Lower leg skin (tissue), 4 donors: ENCODE data around the gene NPTX2. TPM values are rescaled to one million over a fixed set of nuclear protein-coding genes. Genes with fewer than 3 reads are reported as not detected.

Experiments
- DNase-seq, 2 donors: peaks; one replicate each; pipeline ENCODE4 v3.0.0-alpha.2; 2019; ENCODE audit warnings: low spot score in 2 of 2
- H3K4me3 ChIP-seq: fragments of 200-600 bp; sonication (generic); 2 replicates; pipeline ENCODE4 v1.5.1; 2017; ENCODE audit warnings: mild to moderate bottlenecking, low read depth; ENCODE audit not compliant: poor library complexity, severe bottlenecking
- POLR2A ChIP-seq, 2 donors: fragments of 450-650 bp; IDR thresholded peaks; one replicate each; pipeline ENCODE4 v1.6.1; 2016 to 2017; ENCODE audit warnings: antibody characterized with exemption in 2 of 2, mild to moderate bottlenecking in 1 of 2, moderate library complexity in 1 of 2
- WGBS, 2 donors: methylation state at CpG; one replicate each; pipeline ENCODE4 v1.1.5; 2018; 5-methylcytosine and 5-hydroxymethylcytosine counted together
- intact Hi-C: fragments of 100-400 bp; cut with DNase I; formaldehyde crosslinking; loops from one replicate; pipeline ENCODE4 v1.15.0; 2023; ENCODE audit warnings: low total_unique reads
- total RNA-seq, 4 donors: library from RNA; depleted of rRNA; stranded (reverse); fragments of >200 nt; gene quantifications; one replicate each; pipeline ENCODE4 v1.1.0, GENCODE V29; 2016
- TF ChIP-seq, protein P1 (sequence below), 3 donors: fragments of 450-650 bp; IDR thresholded peaks; one replicate each; pipeline ENCODE4 v1.5.1; 2016; ENCODE audit warnings: antibody characterized with exemption in 3 of 3, mild to moderate bottlenecking in 3 of 3, moderate library complexity in 2 of 3

NPTX2 gene
- total RNA-seq, 4 donors from 2014 or later, result 4.2 to 17.6 (median 10.2) TPM

DNA sequence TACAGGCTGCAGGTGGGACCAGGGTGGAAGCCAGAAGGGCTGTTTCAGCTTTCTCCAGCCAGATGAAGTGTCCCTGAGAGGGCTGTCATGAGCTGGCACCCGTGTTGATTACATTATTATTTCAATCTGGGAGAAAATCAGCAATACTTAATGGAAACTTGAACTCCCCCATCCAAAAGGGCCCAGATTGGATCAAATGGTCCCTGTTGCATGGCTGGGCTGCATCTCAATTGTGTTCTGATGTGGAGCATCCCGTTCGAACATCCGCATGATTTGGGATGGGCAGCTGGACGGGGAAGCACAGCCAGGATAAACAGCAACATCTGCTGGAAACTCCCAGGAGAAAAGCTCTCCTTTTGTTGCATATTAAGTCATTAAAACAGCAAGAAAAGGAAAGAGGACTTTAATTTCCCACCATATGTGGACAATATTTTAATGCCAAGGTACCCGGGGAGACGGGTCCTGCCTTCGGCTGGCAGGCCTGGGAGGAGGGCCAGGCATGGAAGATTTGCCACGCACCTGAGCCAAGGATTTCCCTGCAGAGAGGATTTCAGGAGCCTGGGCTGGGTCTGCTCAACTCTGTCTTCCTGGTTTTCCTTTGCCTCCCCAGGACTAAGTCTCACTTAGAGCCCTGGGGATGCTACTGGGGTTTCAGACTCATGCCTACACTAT, 52.4 kb downstream of the NPTX2 start:
- no peak for TF ChIP-seq POLR2A (IDR thresholded peaks at IDR 0.05)
- TF ChIP-seq, protein P1, sequence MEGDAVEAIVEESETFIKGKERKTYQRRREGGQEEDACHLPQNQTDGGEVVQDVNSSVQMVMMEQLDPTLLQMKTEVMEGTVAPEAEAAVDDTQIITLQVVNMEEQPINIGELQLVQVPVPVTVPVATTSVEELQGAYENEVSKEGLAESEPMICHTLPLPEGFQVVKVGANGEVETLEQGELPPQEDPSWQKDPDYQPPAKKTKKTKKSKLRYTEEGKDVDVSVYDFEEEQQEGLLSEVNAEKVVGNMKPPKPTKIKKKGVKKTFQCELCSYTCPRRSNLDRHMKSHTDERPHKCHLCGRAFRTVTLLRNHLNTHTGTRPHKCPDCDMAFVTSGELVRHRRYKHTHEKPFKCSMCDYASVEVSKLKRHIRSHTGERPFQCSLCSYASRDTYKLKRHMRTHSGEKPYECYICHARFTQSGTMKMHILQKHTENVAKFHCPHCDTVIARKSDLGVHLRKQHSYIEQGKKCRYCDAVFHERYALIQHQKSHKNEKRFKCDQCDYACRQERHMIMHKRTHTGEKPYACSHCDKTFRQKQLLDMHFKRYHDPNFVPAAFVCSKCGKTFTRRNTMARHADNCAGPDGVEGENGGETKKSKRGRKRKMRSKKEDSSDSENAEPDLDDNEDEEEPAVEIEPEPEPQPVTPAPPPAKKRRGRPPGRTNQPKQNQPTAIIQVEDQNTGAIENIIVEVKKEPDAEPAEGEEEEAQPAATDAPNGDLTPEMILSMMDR (IDR thresholded peaks at IDR 0.05), result no peak
- no peak for DNase-seq
- intact Hi-C loops, result no loop called here
- H3K4me3 ChIP-seq, result no peak overlapping the region
- WGBS, 2 donors, result 24 to 40% methylated on average over 9 of the region's 9 CpGs

DNA sequence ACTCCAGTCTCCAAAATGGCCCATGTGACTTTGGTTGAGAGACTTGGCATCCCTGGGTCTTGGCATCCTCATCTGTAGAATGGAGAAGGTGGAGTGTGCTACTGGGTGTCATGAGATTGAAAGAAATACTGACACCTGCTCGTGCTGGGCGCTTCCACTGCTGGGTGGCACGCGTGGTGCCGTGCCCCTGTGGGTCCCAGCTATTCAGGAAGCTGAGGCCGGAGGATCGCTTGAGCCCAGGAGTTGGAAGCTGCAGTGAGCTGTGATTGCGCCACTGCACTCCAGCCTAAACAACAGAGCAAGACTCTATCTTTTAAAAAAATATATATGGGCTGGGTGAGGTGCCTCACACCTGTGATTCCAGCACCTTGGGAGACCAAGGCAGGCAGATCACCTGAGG, 53.1 kb downstream of the NPTX2 start:
- TF ChIP-seq POLR2A (IDR thresholded peaks at IDR 0.05), result no peak
- TF ChIP-seq, protein P1 (IDR thresholded peaks at IDR 0.05), result no peak
- intact Hi-C loops, result no loop called here
- 82 to 90% methylated on average over 6 to 8 of the region's 8 CpGs for WGBS, 2 donors
- no peak overlapping the region for H3K4me3 ChIP-seq
- DNase-seq, result no peak

DNA sequence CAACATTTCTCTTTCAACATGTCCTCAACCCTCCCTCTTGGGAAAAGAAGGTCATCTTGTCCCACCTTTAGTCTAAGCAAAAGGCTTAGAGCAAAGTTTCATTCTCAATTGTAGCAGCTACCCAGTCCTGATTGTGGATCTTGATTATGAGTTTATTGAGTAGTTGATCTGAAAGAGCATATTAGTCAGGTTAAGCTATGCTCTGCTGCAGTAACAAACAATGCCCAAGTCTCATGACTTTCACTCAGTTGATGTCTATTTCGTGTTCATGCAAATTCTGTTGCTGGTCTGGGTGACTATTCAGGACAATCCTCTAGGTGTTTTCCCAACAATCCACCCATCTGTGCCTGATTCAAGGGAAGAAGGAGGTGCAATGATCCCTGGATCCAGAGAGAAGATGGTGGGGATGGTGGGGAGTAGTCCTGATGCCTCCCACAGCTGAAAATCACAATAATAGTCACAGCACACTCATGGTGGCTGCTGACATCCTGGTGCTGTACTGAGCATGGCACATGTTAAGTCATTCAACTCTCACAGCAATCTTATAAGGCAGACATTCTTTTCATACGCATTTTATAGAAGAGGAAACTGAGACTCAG, 54.7 kb downstream of the NPTX2 start:
- TF ChIP-seq, protein P1 (IDR thresholded peaks at IDR 0.05), result no peak
- TF ChIP-seq POLR2A (IDR thresholded peaks at IDR 0.05), result no peak
- no peak for DNase-seq
- H3K4me3 ChIP-seq, result no peak overlapping the region
- intact Hi-C loops, result no loop called here
- WGBS, 2 donors, result 76 to 87% methylated on average over 2 of the region's 2 CpGs

DNA sequence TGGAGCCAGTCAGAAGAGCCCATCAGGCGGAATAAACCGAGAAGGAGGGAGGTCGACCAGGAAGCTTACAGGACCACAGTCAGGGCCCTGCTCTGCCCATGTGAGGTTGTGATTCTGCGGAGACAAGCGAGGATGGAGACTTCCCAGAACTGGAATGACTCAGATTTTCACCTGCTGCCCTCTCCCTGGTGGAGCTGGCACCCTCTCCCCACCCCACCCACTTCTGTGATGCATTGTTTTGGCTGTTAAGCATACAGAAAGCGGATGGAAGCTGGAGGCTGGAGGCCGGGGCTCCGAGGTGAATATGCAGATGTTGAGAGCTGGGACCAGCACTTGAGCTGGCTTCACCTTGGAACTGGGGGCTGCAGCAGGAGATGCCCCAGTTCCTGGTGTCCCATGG, 57.4 kb downstream of the NPTX2 start:
- no peak overlapping the region for H3K4me3 ChIP-seq
- WGBS, 2 donors, result 63 to 70% methylated on average over 8 of the region's 8 CpGs
- DNase-seq, result no peak
- intact Hi-C loops, result no loop called here
- TF ChIP-seq, protein P1 (IDR thresholded peaks at IDR 0.05), result no peak
- no peak for TF ChIP-seq POLR2A (IDR thresholded peaks at IDR 0.05)

DNA sequence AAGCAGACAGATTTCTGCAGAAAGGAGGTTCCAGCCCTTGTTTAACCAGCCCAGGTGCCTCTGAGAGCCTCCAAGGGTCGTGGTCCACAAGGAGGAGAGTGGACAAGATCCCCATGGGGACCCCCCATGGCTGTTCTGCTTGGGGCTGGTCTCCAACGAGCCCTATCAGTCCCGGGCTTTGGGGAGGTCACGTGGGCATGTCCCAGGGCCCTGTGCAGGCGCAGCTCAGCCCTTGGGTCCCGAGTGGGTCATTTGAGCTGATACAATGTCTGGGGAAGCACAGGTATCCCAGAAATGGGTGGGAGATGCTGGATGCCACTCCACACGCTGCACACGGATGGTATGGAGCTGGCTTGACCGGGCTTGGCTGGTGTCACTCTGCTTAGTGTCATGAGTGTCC, 57.8 kb downstream of the NPTX2 start:
- TF ChIP-seq, protein P1 (IDR thresholded peaks at IDR 0.05), result no peak
- TF ChIP-seq POLR2A (IDR thresholded peaks at IDR 0.05), result no peak
- intact Hi-C loops, result no loop called here
- 77 to 85% methylated on average over 9 of the region's 9 CpGs for WGBS, 2 donors
- no peak overlapping the region for H3K4me3 ChIP-seq
- DNase-seq, result no peak
